Stimulated activated CD8-positive, alpha-beta memory T cell treated with anti-CD3 and anti-CD28 coated beads, Interleukin-4, amount 100 ng/mL, for 48 hours (primary cell): Measurements from ENCODE around the gene ZNF524.
A peak's percentile ranks its signal among the peaks of the same experiment; 100 is the strongest.
"Not testable (repeated sequence)": the region's sequence is repeated elsewhere in the genome, so short reads cannot be mapped to it uniquely, and the experiment has no call there.

Source experiments
- DNase-seq: peaks from one replicate; pipeline ENCODE4 v3.0.0-alpha.2; 2020

ZNF524 gene

GRCh38 chr19:55599842-55600661 is at the start of gene ZNF524:
Gene ZNF524 (plus strand): TSS chr19:55600288. CDS start chr19:55602113, 1,825 bp downstream.
- peak; percentile 85 for DNase-seq

GRCh38 chr19:55550321-55550650 is 49.8 kb upstream of the ZNF524 start:
- no peak for DNase-seq

GRCh38 chr19:55552206-55552605 is 47.9 kb upstream of the ZNF524 start:
- no peak for DNase-seq

- no peak for DNase-seq
Measured at GRCh38 chr19:55552620-55553019, 47.5 kb upstream of the ZNF524 start.

GRCh38 chr19:55553217-55554182 is 46.6 kb upstream of the ZNF524 start:
- no peak for DNase-seq

- no peak for DNase-seq
Measured at GRCh38 chr19:55554302-55554701, 45.8 kb upstream of the ZNF524 start.

GRCh38 chr19:55554741-55555152 is 45.3 kb upstream of the ZNF524 start:
- no peak for DNase-seq

GRCh38 chr19:55559684-55560083 is 40.4 kb upstream of the ZNF524 start:
- DNase-seq: no peak

GRCh38 chr19:55563261-55563690 is 36.8 kb upstream of the ZNF524 start:
- no peak for DNase-seq

GRCh38 chr19:55566823-55567222 is 33.3 kb upstream of the ZNF524 start:
- no peak for DNase-seq

GRCh38 chr19:55567708-55568328 is 32.3 kb upstream of the ZNF524 start:
- no peak for DNase-seq

GRCh38 chr19:55569477-55569876 is 30.6 kb upstream of the ZNF524 start:
- not testable (repeated sequence) for DNase-seq

GRCh38 chr19:55573929-55574328 is 26.2 kb upstream of the ZNF524 start:
- DNase-seq: not testable (repeated sequence)

- DNase-seq: no peak
Measured at GRCh38 chr19:55576746-55577145, 23.3 kb upstream of the ZNF524 start.

- no peak for DNase-seq
Measured at GRCh38 chr19:55578031-55578760, 21.9 kb upstream of the ZNF524 start.

- no peak for DNase-seq
Measured at GRCh38 chr19:55578761-55579747, 21.0 kb upstream of the ZNF524 start.

GRCh38 chr19:55579766-55580621 is 20.1 kb upstream of the ZNF524 start:
- no peak for DNase-seq

- DNase-seq: peak; percentile 93
Measured at GRCh38 chr19:55580628-55581144, 19.4 kb upstream of the ZNF524 start, which contains the start of gene ZNF579. Gene ZNF579 (minus strand): TSS chr19:55580848. CDS start chr19:55579639, 1,209 bp downstream.

- DNase-seq: peak; percentile 41
Measured at GRCh38 chr19:55581145-55581822, 18.8 kb upstream of the ZNF524 start.
